Endometrial microvascular endothelial cells (primary cell): ENCODE measurements around the gene CARD19. TPM values are rescaled to one million over a fixed set of nuclear protein-coding genes. Genes with fewer than 3 reads are reported as not detected.

Experiments used
- in situ Hi-C: cut with HindIII; loops from 2 replicates; pipeline ENCODE4 v1.10.0; 2017; ENCODE audit warnings: low sequenced_read_pairs, low pct_unique_long_range_greater_than_20kb; ENCODE audit errors: inconsistent ontology term
- total RNA-seq: library from RNA; depleted of rRNA; stranded (reverse); fragments of >200 nt; gene quantifications from one replicate; pipeline ENCODE4 v1.2.3, GENCODE V29; 2015; ENCODE audit errors: inconsistent ontology term

Gene CARD19
- total RNA-seq, 1 donor from 2014 or later: 101 TPM

- in situ Hi-C loops: no loop called here
Measured at GRCh38 chr9:93128011-93128714, 32.1 kb downstream of the CARD19 start.

DNA sequence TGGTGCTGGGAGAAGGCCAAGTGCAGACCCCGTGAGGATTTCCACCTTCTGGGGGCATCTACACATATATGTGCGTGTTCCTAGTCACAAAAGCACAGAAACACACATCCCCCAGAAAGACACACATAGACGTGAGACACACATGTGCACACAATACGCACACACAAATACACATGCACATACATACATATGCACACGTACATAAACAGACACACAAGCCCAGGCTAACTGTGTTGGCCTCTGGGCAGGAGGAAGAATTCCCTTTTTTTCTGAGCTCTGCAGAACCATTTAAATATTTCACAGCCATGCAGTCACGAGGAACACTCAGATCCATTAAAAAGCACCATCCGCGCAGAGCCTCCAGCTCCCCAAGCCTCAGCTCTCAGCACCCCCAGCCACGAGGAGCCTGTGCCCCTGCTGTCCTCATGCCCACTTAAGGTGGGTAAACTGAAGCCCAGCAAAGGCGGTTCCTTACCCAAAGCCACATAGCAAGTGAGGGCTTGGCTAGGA, 32.8 kb downstream of the CARD19 start:
- in situ Hi-C loops: no loop called here

- in situ Hi-C loops: no loop called here
Measured at GRCh38 chr9:93129286-93129685, 33.3 kb downstream of the CARD19 start.

- in situ Hi-C loops: no loop called here
Measured at GRCh38 chr9:93129691-93130500, 33.9 kb downstream of the CARD19 start.

GRCh38 chr9:93130861-93131481, 35.0 kb downstream of the CARD19 start:
- in situ Hi-C loops: no loop called here

- in situ Hi-C loops: no loop called here
Measured at GRCh38 chr9:93131599-93132286, 35.7 kb downstream of the CARD19 start.

DNA sequence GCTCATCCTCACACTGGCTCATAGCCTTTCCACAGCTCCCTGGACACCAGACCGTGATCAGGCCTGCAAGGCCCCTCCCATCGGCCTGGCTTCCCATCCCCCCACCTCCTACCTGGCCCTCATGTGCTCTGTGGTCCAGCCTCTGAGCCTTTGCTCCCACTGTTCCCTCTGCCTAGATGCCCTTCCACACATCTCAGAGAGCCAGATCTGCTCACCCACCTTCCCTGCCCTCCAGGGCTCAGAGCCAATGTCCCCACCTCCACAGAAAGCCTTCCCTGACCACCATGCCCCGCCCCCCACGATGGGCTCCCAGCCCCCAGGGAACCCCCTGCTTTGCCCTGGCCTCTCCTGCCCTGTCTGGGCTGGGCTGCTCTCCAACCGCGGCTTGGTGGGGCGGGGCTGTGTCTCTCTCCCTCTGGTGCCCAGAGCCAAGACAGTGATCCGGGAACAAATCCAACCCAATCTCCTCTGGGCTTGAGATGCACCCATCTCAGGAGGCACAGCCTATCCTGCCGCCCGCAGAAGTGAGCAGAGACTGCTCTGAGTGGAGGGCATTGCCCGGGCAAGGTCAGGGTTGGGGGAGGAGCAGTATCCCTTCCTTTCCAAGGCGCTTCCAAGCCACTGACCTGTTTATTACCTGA, 36.4 kb downstream of the CARD19 start:
- in situ Hi-C loops: no loop called here

DNA sequence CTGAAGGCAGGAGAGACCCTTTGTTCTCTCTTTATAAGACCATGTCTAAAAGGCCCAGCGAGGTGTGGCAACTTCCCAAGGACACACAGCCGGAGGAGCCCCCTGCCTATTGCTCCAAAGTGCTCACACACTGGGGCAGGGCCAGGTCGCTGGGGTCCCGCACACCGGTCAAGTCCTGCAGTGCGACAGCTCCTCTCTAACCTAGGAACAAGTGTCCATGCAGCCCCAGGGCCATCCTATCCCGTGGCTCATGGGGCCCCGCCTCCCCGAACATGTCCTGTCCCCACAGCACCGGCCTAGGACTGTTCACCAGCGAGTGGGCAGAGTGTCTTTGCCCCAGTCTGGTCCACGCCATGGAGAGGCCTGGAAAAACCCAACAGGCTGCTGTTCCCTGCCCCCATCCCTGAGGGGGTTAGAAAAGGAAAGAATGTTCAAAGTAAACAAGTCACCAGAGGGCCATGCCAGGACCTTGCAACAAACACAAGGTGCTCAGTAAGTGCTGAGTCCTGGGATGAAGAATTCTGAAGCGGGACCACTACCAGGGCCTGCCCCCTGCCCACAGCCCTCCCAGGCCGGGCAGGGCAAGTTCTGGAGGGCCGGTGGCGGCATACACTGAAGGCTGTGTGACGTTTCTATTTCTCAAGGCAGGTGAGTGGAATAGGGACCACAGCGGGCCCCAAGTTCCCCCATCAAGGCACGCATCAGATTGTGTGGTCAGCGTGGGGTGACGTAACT, 37.1 kb downstream of the CARD19 start:
- in situ Hi-C loops: no loop called here

DNA sequence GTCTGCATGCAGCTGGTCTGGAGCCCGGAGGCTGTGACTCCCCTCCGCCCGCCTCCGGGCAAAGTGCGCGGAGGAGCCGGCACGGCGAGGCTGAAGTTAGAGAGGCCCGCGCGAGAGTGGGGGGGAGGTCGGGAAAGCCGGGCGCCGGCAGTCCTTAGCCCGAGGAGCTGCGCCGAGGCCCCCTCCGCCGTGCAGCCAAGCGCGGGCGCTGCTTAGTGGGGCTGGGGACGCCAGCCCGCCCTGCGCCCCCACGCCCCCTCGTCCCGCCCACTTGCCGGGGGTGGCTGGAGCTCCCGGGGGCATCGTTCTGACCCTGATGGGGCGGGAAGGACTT, 37.6 kb downstream of the CARD19 start:
- in situ Hi-C loops: no loop called here

GRCh38 chr9:93134015-93134739, 38.2 kb downstream of the CARD19 start, which contains the start of gene NINJ1:
Gene NINJ1 (minus strand): TSS chr9:93134251. CDS start chr9:93134217, 34 bp downstream.
- in situ Hi-C loops: no loop called here

DNA sequence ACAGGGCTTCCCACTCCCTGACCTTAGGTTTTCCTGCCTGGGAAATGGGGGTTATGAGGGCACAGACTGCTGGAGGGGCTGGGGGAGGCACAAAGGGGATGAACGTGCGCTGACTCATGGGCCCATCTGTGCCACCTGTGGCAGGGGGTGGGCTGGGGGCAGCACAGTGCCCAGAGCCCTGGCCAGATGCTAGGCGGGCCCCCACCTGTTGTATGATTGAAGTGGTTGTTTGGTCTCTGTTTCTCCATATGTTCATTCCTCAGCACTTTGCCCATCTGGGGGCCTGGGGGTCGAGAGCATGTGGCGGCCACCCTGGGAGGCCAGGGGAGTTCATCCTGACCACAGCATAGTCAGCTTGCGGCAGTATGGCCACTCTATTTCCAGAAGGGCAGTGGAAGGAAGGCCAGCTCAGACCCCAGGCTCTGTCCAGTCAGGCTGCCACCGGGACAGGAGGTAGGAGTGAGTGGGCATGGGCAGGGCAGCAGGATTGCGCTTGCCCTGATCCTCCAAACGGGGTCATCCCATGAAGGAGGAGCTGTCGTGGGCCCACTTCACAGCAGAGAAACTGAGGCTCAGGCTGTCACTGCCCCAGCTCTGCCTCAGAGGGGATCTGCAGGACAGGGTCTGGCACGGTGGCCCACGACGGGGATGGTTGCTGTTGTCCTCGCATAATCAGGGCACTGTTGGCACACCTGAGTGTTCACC, 38.9 kb downstream of the CARD19 start:
- in situ Hi-C loops: no loop called here

DNA sequence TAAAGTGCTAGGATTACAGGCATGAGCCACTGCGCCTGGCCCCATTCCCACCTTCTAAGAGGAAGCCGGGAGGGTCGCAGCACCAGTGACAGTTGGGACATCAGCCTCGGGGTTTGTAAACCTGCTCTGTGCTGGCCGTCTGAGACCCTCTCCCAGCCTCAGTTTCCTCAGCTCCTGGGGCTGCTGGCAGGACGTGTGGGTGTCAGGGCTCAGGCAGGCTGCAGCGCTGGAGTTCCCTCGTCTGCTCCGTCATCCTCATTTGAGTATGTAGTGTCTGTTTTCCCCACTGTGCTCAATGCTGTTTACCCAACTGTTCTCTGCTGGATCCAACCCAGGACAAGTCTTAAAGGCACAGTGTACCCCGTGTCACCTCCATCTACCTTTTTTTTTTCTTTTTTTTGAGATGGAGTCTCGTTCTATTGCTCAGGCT, 40.0 kb downstream of the CARD19 start:
- in situ Hi-C loops: no loop called here

DNA sequence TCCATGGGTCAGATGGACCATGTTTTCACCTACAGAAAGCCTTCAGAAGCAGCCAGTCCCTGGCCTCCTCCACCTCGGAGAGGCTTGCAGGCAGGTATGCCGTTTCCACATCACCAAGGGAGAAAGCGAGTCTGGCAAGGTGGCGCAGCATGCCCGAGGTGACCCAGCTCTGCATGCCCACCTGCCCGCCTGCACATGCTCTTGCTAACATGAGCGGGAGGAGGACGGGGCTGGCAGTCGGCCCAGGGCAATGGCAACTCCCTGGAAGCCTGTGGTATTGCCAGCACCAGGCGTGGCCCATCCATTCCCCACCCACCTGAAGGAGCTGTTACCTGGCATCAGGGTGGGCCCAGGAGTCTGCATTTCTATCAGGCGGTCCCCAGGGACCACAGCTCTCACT, 41.3 kb downstream of the CARD19 start:
- in situ Hi-C loops: no loop called here

DNA sequence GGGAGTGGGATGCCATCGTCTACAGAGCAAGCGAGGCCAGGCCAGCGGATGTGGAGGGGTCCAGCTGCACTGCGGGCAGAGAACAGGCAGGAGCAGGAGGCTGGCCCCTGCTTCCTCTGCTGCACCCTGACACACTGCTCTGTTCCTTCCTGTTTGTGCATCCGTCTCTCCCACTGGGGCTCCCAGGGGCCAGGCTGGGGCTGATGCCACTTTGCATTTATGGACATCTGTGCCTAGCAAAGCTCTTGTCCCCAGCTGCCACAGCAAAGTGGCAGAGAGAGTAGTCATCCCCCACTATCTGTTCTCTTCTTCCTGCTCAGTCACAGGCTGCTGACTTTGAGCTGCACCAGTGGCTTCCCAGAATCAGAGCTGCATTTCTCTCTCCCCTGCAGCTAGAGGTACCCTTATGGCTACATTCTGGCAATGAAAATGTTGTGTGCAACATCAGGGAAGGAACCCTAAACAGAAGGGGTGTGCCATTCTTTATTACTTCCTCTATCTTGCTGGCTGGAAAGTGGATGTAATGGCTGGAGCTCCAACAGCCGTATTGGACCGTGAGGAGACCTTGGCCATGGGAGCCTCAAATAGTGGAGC, 42.3 kb downstream of the CARD19 start:
- in situ Hi-C loops: no loop called here

GRCh38 chr9:93139365-93140182, 43.6 kb downstream of the CARD19 start:
- in situ Hi-C loops: no loop called here
